HepG2 (cell line): ENCODE measurements around the gene KRT15. TPM values are rescaled to one million over a fixed set of nuclear protein-coding genes. Genes with fewer than 3 reads are reported as not detected.

Experiments used
- ATAC-seq: fragments of 200-7000 bp; cut with Tn5 transposase; 3 replicates; pipeline ENCODE4 v1.9.1; 2020; ENCODE audit warnings: mild to moderate bottlenecking, moderate library complexity
- BruUV-seq: library from RNA; stranded (reverse); fragments of 400-500 nt; replicated peaks from 2 replicates; lab custom pipeline; 2021; lab: Mats Ljungman, UMichigan
- CTCF ChIA-PET: fragments of 300-600 bp; formaldehyde crosslinking; extraction: SDS; loops from one replicate; lab custom pipeline; 2021; ENCODE audit warnings: low total read pairs, inconsistent platforms, low intra/inter-chr PET ratio; lab: Yijun Ruan, JAX
- POLR2A ChIA-PET: fragments of 350-600 bp; sonication (Branson Sonifier 250); formaldehyde crosslinking; loops from one replicate; lab custom pipeline; 2020; ENCODE audit warnings: antibody characterized with exemption, inconsistent platforms; lab: Yijun Ruan, JAX
- DNase-seq: peaks from one replicate; pipeline ENCODE4 v3.0.0-alpha.2; 2015; ENCODE audit warnings: low spot score
- FAIRE-seq: peaks from 3 replicates; lab custom pipeline; 2011; peaks lifted over from hg19 to GRCh38; lab: Jason Lieb, UNC
- H2AFZ ChIP-seq: one replicate; pipeline ENCODE4 v1.6.1; 2011; ENCODE audit warnings: low read length, inconsistent platforms
- H3K27ac ChIP-seq: fragments of 300-600 bp; 3 replicates; pipeline ENCODE4 v1.8.0; 2011; ENCODE audit warnings: mixed run types, mild to moderate bottlenecking, mixed read lengths, low read length, inconsistent platforms; ENCODE audit not compliant: insufficient read depth; ENCODE audit errors: extremely low read length
- H3K27me3 ChIP-seq, 2 experiments: fragments of 200-600 bp in 1 of 2; 2 replicates in 1 of 2; 3 replicates in 1 of 2; pipeline versions ENCODE4 v1.6.0 to v1.8.0; 2011; ENCODE audit warnings: low read length in 2 of 2, mild to moderate bottlenecking in 2 of 2, moderate library complexity in 2 of 2, inconsistent platforms in 1 of 2; ENCODE audit not compliant: insufficient read depth in 2 of 2, control insufficient read depth in 1 of 2
- H3K36me3 ChIP-seq, 2 experiments: fragments of 200-600 bp in 1 of 2; replicated peaks in 1 of 2; 2 replicates in 1 of 2; 3 replicates in 1 of 2; pipeline versions ENCODE4 v1.5.1 to v1.8.0; 2011; ENCODE audit warnings: low read length in 2 of 2, inconsistent platforms in 1 of 2; ENCODE audit not compliant: insufficient read depth in 2 of 2, control insufficient read depth in 1 of 2
- H3K4me1 ChIP-seq: 2 replicates; pipeline ENCODE4 v1.5.1; 2012; ENCODE audit warnings: low read length, inconsistent platforms; ENCODE audit not compliant: insufficient read depth
- H3K4me2 ChIP-seq: 2 replicates; pipeline ENCODE4 v1.6.0; 2011; ENCODE audit warnings: low read depth, low read length, inconsistent platforms
- H3K4me3 ChIP-seq, 3 experiments: fragments of 200-600 bp in 1 of 3; sonication (generic), shearing (Covaris generic) in 1 of 3; replicated peaks in 1 of 3; 2 replicates each; pipeline ENCODE4 v1.5.1; 2011 to 2016; ENCODE audit warnings: low read length in 3 of 3, inconsistent platforms in 2 of 3, low read depth in 2 of 3, mild to moderate bottlenecking in 2 of 3, control low read depth in 1 of 3, mixed read lengths in 1 of 3; ENCODE audit not compliant: insufficient read depth in 1 of 3
- H3K79me2 ChIP-seq: one replicate; pipeline ENCODE4 v1.6.1; 2011; ENCODE audit warnings: low read length, inconsistent platforms; ENCODE audit not compliant: insufficient read depth
- H3K9ac ChIP-seq: 2 replicates; pipeline ENCODE4 v1.6.0; 2011; ENCODE audit warnings: mild to moderate bottlenecking, low read depth, low read length, inconsistent platforms; ENCODE audit not compliant: insufficient read depth
- H3K9me3 ChIP-seq: 2 replicates; pipeline ENCODE4 v1.5.1; 2012; ENCODE audit warnings: mild to moderate bottlenecking, low read length
- H4K20me1 ChIP-seq: 2 replicates; pipeline ENCODE4 v1.6.0; 2011; ENCODE audit warnings: inconsistent platforms, mild to moderate bottlenecking, low read length, moderate library complexity; ENCODE audit not compliant: insufficient read depth
- CBX5 ChIP-seq: sonication (generic); formaldehyde crosslinking; IDR thresholded peaks from 2 replicates; pipeline ENCODE4 v1.4.0; 2020; ENCODE audit warnings: missing genetic modification reagents, borderline replicate concordance
- HDAC1 ChIP-seq: sonication (generic); formaldehyde crosslinking; IDR thresholded peaks from 2 replicates; pipeline ENCODE4 v1.5.1; 2020; ENCODE audit warnings: mild to moderate bottlenecking, missing genetic modification reagents
- MTA3 ChIP-seq: sonication (generic); formaldehyde crosslinking; IDR thresholded peaks from 2 replicates; pipeline ENCODE4 v1.4.0; 2020; ENCODE audit warnings: missing genetic modification reagents
- SAP130 ChIP-seq: IDR thresholded peaks from 2 replicates; pipeline ENCODE4 v1.6.1; 2016; ENCODE audit warnings: low read depth
- ZNF335 ChIP-seq: sonication (generic); formaldehyde crosslinking; IDR thresholded peaks from 2 replicates; pipeline ENCODE4 v1.4.0; 2020; ENCODE audit warnings: missing genetic modification reagents
- ZNF451 ChIP-seq: sonication (generic); formaldehyde crosslinking; IDR thresholded peaks from 2 replicates; pipeline ENCODE4 v1.5.0; 2020; ENCODE audit warnings: mild to moderate bottlenecking, missing genetic modification reagents
- ZNF7 ChIP-seq: IDR thresholded peaks from 2 replicates; pipeline ENCODE4 v1.6.1; 2016; ENCODE audit warnings: missing biosample characterization, missing genetic modification reagents
- ZNF777 ChIP-seq: sonication (generic); formaldehyde crosslinking; IDR thresholded peaks from 2 replicates; pipeline ENCODE4 v1.4.0; 2020; ENCODE audit warnings: missing genetic modification reagents
- WGBS: methylation state at CpG from one replicate; pipeline ENCODE4 v1.1.6; 2017; ENCODE audit warnings: low lambda C conversion rate; 5-methylcytosine and 5-hydroxymethylcytosine counted together
- in situ Hi-C: cut with HindIII; loops from 2 replicates; pipeline ENCODE4 v1.10.0; 2017; ENCODE audit warnings: low pct_unique_long_range_greater_than_20kb; ENCODE audit not compliant: extremely low pct_ligation_motif_present
- intact Hi-C: fragments of 100-400 bp; cut with micrococcal nuclease; formaldehyde crosslinking; loops from one replicate; pipeline ENCODE4 v1.10.0; 2022; ENCODE audit not compliant: unreplicated experiment
- polyA plus RNA-seq, 8 experiments: library from polyadenylated mRNA; depleted of rRNA in 3 of 8; stranded (reverse) in 7 of 8; unstranded in 1 of 8; fragments of >200 nt; fragmentation: Illumina TruSeq in 4 of 8; extraction: Trizol in 4 of 8; gene quantifications; 2 replicates each; pipeline versions ENCODE4 v1.2.1 to v1.2.3, GENCODE V29; 2011 to 2016; ENCODE audit warnings: low read depth in 4 of 8, missing spikeins in 1 of 8, mixed read lengths in 1 of 8; ENCODE audit not compliant: insufficient read depth in 1 of 8
- total RNA-seq, 5 experiments: library from RNA; depleted of rRNA; stranded (reverse); fragments of >200 nt; fragmentation: Illumina TruSeq; extraction: Trizol; gene quantifications; 2 replicates each; pipeline ENCODE4 v1.2.3, GENCODE V29; 2016; ENCODE audit warnings: low read depth in 1 of 5
- TF ChIP-seq, protein P1 (sequence below): sonication (generic); IDR thresholded peaks from 2 replicates; pipeline ENCODE4 v1.6.1; 2016; ENCODE audit warnings: low read depth, borderline replicate concordance
- TF ChIP-seq, protein P2 (sequence below): sonication (generic); formaldehyde crosslinking; IDR thresholded peaks from 2 replicates; pipeline ENCODE4 v1.8.1; 2023; ENCODE audit warnings: mild to moderate bottlenecking, missing genetic modification reagents, borderline replicate concordance
- TF ChIP-seq, protein P3 (sequence below): sonication (generic); formaldehyde crosslinking; IDR thresholded peaks from 2 replicates; pipeline ENCODE4 v1.5.0; 2020; ENCODE audit warnings: mild to moderate bottlenecking, missing genetic modification reagents
- TF ChIP-seq, protein P4 (sequence below), 2 experiments: sonication (generic) in 1 of 2; formaldehyde crosslinking in 1 of 2; IDR thresholded peaks; 2 replicates each; pipeline versions ENCODE4 v1.6.1 to v1.9.0; 2014 to 2022; ENCODE audit warnings: antibody characterized with exemption in 1 of 2, borderline replicate concordance in 1 of 2, inconsistent platforms in 1 of 2, low read depth in 1 of 2, missing genetic modification reagents in 1 of 2
- TF ChIP-seq, protein P5 (sequence below): IDR thresholded peaks from 2 replicates; pipeline ENCODE4 v1.6.1; 2016

The KRT15 gene
- total and polyA plus RNA-seq, 2 of the 13 experiments (the other 11 are each of a cell fraction or from before 2014, with no cell fraction given): 0.46 to 0.63 TPM

DNA sequence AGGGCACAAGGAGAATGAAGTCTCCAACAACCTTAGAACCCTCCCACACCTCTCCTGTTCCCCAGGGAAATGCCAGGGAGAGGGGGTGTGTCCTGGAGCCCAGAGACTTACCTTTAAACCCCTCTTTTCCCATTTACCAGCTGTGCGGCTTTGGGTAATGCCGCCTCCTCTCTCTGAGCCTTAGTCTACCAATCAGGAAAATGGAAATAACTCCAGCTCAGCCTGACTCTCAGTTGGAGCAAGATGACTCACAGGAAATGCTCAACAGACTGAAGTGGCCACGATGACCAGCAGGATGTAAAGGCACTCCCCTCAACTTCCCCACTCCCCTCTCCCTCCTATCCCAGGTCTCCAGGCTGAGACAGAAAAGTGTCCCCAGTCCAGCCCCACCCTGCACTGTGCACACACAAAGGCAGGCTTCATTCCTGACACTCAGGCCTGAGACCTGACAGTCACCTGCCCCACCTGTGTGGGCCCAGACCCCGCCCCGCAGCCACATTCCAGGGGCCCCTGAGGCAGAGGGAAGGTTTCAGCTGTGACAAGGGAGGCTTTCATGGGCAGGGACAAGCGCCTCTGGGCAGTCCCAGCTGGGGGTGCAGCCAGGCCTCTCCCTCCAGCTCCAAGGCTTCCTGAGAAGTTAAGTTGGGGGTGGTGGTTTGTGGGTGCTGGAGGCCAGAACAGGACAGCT, 3.0 kb upstream of the KRT15 start:
- Histone ChIP-seq H3K27ac (no peak overlapping the region), H3K4me3 (peak overlapping the region in 1 of 3 experiments; percentile 5; a peak in 1 of 6 replicates), H3K36me3 (peaks cover 0 to 2% of the 10 kb centered on the region in 2 experiments; a peak in 1 of 5 replicates), H3K4me1 (peaks cover 65% of the 10 kb centered on the region), H3K9me3 (no peaks in the 10 kb centered on the region), H3K27me3 (peaks cover 1 to 3% of the 10 kb centered on the region in 2 experiments; a peak in 3 of 5 replicates), H3K79me2 (peaks cover 1% of the 10 kb centered on the region), H3K4me2 (peak overlapping the region; percentile 40), H3K9ac (no peak overlapping the region), H4K20me1 (no peaks in the 10 kb centered on the region), H2AFZ (no peak overlapping the region)
- 14% methylated on average over 5 of the region's 6 CpGs for WGBS
- peak; percentile 58 for ATAC-seq
- peak; percentile 81 for DNase-seq
- ChIA-PET POLR2A (interaction anchor here (1.0 to 1.4 kb wide), 3 partner anchors 8 to 106 kb away, joined by 3 to 4 read pairs (median 3); no protein-coding TSS in a partner anchor), CTCF (no interaction called here)
- in situ Hi-C loops: no loop called here
- intact Hi-C loops: loop anchor here (10.0 kb wide), 1 partner anchor 617 kb away; no protein-coding TSS in a partner anchor
- no peak for FAIRE-seq
- no TSS peak for BruUV-seq
- TF ChIP-seq MTA3 (CRISPR knock-in tag) (no peak), HDAC1 (no peak), ZNF451 (CRISPR knock-in tag) (no peak), SAP130 (CRISPR knock-in tag) (peak; percentile 60), ZNF777 (CRISPR knock-in tag) (no peak), CBX5 (CRISPR knock-in tag) (0 out of 2 replicates have a peak, but pooled peaks have one; percentile 17), ZNF335 (no peak), ZNF7 (CRISPR knock-in tag) (no peak)
- TF ChIP-seq, protein P1, sequence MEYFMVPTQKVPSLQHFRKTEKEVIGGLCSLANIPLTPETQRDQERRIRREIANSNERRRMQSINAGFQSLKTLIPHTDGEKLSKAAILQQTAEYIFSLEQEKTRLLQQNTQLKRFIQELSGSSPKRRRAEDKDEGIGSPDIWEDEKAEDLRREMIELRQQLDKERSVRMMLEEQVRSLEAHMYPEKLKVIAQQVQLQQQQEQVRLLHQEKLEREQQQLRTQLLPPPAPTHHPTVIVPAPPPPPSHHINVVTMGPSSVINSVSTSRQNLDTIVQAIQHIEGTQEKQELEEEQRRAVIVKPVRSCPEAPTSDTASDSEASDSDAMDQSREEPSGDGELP: 0 out of 2 replicates have a peak, but pooled peaks have one; percentile 44
- TF ChIP-seq, protein P2, sequence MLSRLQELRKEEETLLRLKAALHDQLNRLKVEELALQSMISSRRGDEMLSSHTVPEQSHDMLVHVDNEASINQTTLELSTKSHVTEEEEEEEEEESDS (CRISPR knock-in tag): no peak
- TF ChIP-seq, protein P3, sequence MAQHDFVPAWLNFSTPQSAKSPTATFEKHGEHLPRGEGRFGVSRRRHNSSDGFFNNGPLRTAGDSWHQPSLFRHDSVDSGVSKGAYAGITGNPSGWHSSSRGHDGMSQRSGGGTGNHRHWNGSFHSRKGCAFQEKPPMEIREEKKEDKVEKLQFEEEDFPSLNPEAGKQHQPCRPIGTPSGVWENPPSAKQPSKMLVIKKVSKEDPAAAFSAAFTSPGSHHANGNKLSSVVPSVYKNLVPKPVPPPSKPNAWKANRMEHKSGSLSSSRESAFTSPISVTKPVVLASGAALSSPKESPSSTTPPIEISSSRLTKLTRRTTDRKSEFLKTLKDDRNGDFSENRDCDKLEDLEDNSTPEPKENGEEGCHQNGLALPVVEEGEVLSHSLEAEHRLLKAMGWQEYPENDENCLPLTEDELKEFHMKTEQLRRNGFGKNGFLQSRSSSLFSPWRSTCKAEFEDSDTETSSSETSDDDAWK (CRISPR knock-in tag): no peak
- TF ChIP-seq, protein P4, sequence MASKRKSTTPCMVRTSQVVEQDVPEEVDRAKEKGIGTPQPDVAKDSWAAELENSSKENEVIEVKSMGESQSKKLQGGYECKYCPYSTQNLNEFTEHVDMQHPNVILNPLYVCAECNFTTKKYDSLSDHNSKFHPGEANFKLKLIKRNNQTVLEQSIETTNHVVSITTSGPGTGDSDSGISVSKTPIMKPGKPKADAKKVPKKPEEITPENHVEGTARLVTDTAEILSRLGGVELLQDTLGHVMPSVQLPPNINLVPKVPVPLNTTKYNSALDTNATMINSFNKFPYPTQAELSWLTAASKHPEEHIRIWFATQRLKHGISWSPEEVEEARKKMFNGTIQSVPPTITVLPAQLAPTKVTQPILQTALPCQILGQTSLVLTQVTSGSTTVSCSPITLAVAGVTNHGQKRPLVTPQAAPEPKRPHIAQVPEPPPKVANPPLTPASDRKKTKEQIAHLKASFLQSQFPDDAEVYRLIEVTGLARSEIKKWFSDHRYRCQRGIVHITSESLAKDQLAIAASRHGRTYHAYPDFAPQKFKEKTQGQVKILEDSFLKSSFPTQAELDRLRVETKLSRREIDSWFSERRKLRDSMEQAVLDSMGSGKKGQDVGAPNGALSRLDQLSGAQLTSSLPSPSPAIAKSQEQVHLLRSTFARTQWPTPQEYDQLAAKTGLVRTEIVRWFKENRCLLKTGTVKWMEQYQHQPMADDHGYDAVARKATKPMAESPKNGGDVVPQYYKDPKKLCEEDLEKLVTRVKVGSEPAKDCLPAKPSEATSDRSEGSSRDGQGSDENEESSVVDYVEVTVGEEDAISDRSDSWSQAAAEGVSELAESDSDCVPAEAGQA (IDR thresholded peaks at IDR 0.05; ENCODE audit: low read depth): no peak
- TF ChIP-seq, protein P4 (CRISPR knock-in tag; IDR thresholded peaks at IDR 0.05; ENCODE audit: borderline replicate concordance): no peak
- TF ChIP-seq, protein P5, sequence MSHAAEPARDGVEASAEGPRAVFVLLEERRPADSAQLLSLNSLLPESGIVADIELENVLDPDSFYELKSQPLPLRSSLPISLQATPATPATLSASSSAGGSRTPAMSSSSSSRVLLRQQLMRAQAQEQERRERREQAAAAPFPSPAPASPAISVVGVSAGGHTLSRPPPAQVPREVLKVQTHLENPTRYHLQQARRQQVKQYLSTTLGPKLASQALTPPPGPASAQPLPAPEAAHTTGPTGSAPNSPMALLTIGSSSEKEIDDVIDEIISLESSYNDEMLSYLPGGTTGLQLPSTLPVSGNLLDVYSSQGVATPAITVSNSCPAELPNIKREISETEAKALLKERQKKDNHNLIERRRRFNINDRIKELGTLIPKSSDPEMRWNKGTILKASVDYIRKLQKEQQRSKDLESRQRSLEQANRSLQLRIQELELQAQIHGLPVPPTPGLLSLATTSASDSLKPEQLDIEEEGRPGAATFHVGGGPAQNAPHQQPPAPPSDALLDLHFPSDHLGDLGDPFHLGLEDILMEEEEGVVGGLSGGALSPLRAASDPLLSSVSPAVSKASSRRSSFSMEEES: peak; percentile 42; the same call in 1 of the 2 replicates
